Measurements from ENCODE around the gene E2F7. TPM values are rescaled to one million over a fixed set of nuclear protein-coding genes. Genes with fewer than 3 reads are reported as not detected.

The E2F7 gene
- total and polyA plus RNA-seq, 2 experiments from 2014 or later = 1.8 to 3.7 TPM

GRCh38 chr12:77033658-77034536, 31.5 kb downstream of the E2F7 start:
- no peak overlapping the region for H3K27ac ChIP-seq
- H3K36me3 ChIP-seq = no peaks in the 10 kb centered on the region
- TF ChIP-seq CTCF (IDR thresholded peaks at IDR 0.05; ENCODE audit: low read depth, low read length) = no peak
- H3K27me3 ChIP-seq = no peaks in the 10 kb centered on the region
- no peaks in the 10 kb centered on the region for H3K4me1 ChIP-seq (ENCODE audit: low read depth)
- no peak overlapping the region for H3K4me3 ChIP-seq
- H3K9me3 ChIP-seq (ENCODE audit: low read depth) = no peaks in the 10 kb centered on the region
- DNase-seq (ENCODE audit: low read depth in 1 of 2, low spot score in 1 of 2) = no peak

- Histone ChIP-seq H3K27ac (no peak overlapping the region), H3K4me3 (no peak overlapping the region), H3K36me3 (no peaks in the 10 kb centered on the region), H3K4me1 (ENCODE audit: low read depth) (no peaks in the 10 kb centered on the region), H3K27me3 (no peaks in the 10 kb centered on the region), H3K9me3 (ENCODE audit: low read depth) (no peaks in the 10 kb centered on the region)
- no peak for DNase-seq (ENCODE audit: low read depth in 1 of 2, low spot score in 1 of 2)
- no peak for TF ChIP-seq CTCF (IDR thresholded peaks at IDR 0.05; ENCODE audit: low read depth, low read length)
Measured at GRCh38 chr12:77032406-77032805, 33.0 kb downstream of the E2F7 start.

GRCh38 chr12:77031745-77032144, 33.6 kb downstream of the E2F7 start:
- H3K9me3 ChIP-seq (ENCODE audit: low read depth) = no peaks in the 10 kb centered on the region
- TF ChIP-seq CTCF (IDR thresholded peaks at IDR 0.05; ENCODE audit: low read depth, low read length) = no peak
- no peaks in the 10 kb centered on the region for H3K4me1 ChIP-seq (ENCODE audit: low read depth)
- H3K4me3 ChIP-seq = no peak overlapping the region
- no peak overlapping the region for H3K27ac ChIP-seq
- DNase-seq (ENCODE audit: low read depth in 1 of 2, low spot score in 1 of 2) = peak in 1 of 2 donors; percentile 27
- H3K36me3 ChIP-seq = no peaks in the 10 kb centered on the region
- no peaks in the 10 kb centered on the region for H3K27me3 ChIP-seq

GRCh38 chr12:77025782-77026314, 39.5 kb downstream of the E2F7 start:
- no peaks in the 10 kb centered on the region for H3K36me3 ChIP-seq
- no peaks in the 10 kb centered on the region for H3K4me1 ChIP-seq (ENCODE audit: low read depth)
- no peaks in the 10 kb centered on the region for H3K27me3 ChIP-seq
- no peak for TF ChIP-seq CTCF (IDR thresholded peaks at IDR 0.05; ENCODE audit: low read depth, low read length)
- H3K4me3 ChIP-seq = no peak overlapping the region
- no peak for DNase-seq (ENCODE audit: low read depth in 1 of 2, low spot score in 1 of 2)
- H3K27ac ChIP-seq = no peak overlapping the region
- H3K9me3 ChIP-seq (ENCODE audit: low read depth) = no peaks in the 10 kb centered on the region

- Histone ChIP-seq H3K36me3 (no peaks in the 10 kb centered on the region), H3K4me3 (no peak overlapping the region), H3K9me3 (ENCODE audit: low read depth) (no peaks in the 10 kb centered on the region), H3K27ac (no peak overlapping the region), H3K27me3 (no peaks in the 10 kb centered on the region), H3K4me1 (ENCODE audit: low read depth) (no peaks in the 10 kb centered on the region)
- TF ChIP-seq CTCF (IDR thresholded peaks at IDR 0.05; ENCODE audit: low read depth, low read length) = no peak
- no peak for DNase-seq (ENCODE audit: low read depth in 1 of 2, low spot score in 1 of 2)
Measured at GRCh38 chr12:77023501-77023900, 41.9 kb downstream of the E2F7 start.

Data from cardiac muscle cell (in vitro differentiated cells and primary cell).